CD4-positive, alpha-beta T cell (primary cell): Measurements from ENCODE around the gene TSPAN9. TPM values are rescaled to one million over a fixed set of nuclear protein-coding genes. Genes with fewer than 3 reads are reported as not detected.

ENCODE experiments used
- ATAC-seq: fragments of 200-7000 bp; cut with Tn5 transposase; one replicate; pipeline ENCODE4 v1.10.0; 2022; ENCODE audit warnings: mild to moderate bottlenecking; ENCODE audit not compliant: poor library complexity
- CTCF ChIA-PET: fragments of 350-600 bp; sonication (Branson Sonifier 250); formaldehyde crosslinking; loops from one replicate; lab custom pipeline; 2021; ENCODE audit warnings: antibody characterized with exemption, inconsistent platforms; lab: Charles Lee
- POLR2A ChIA-PET: fragments of 350-600 bp; sonication (Branson Sonifier 250); formaldehyde crosslinking; loops from one replicate; lab custom pipeline; 2021; ENCODE audit warnings: antibody characterized with exemption, inconsistent platforms; lab: Charles Lee
- DNase-seq, 14 experiments: peaks; one replicate each; pipeline ENCODE4 v3.0.0-alpha.2; 2013 to 2020; ENCODE audit warnings: mixed read lengths in 2 of 14
- H3K27ac ChIP-seq, 2 donors: one replicate each; pipeline versions ENCODE4 v1.5.1 to v1.7.0; 2013; ENCODE audit warnings: low read length in 2 of 2, low read depth in 1 of 2, mild to moderate bottlenecking in 1 of 2
- H3K27me3 ChIP-seq, 2 experiments: 1 replicate in 1 of 2; 2 replicates in 1 of 2; pipeline versions ENCODE4 v1.6.1 to v1.7.0; 2013; ENCODE audit warnings: low read length in 2 of 2, control low read depth in 1 of 2, mild to moderate bottlenecking in 1 of 2, moderate library complexity in 1 of 2; ENCODE audit not compliant: insufficient read depth in 2 of 2, control insufficient read depth in 1 of 2
- H3K36me3 ChIP-seq: one replicate; pipeline ENCODE4 v1.6.1; 2013; ENCODE audit warnings: low read length, control low read depth; ENCODE audit not compliant: insufficient read depth
- H3K4me1 ChIP-seq: one replicate; pipeline ENCODE4 v1.6.1; 2013; ENCODE audit warnings: low read length, control low read depth; ENCODE audit not compliant: insufficient read depth
- H3K4me3 ChIP-seq: one replicate; pipeline ENCODE4 v1.5.1; 2013; ENCODE audit warnings: mild to moderate bottlenecking, low read length, moderate library complexity
- H3K9me3 ChIP-seq, 2 experiments: 1 replicate in 1 of 2; 2 replicates in 1 of 2; pipeline versions ENCODE4 v1.6.1 to v1.7.0; 2013; ENCODE audit warnings: low read length in 2 of 2, mild to moderate bottlenecking in 2 of 2, control low read depth in 1 of 2, moderate library complexity in 1 of 2; ENCODE audit not compliant: control insufficient read depth in 1 of 2, insufficient read depth in 1 of 2
- H3K27ac Mint-ChIP-seq: one replicate; pipeline ENCODE4 v1.8.0; 2020; ENCODE audit warnings: mixed read lengths
- H3K27me3 Mint-ChIP-seq: one replicate; pipeline ENCODE4 v1.8.0; 2021; ENCODE audit warnings: mixed read lengths
- H3K36me3 Mint-ChIP-seq: one replicate; pipeline ENCODE4 v1.8.0; 2021; ENCODE audit warnings: low read depth, mixed read lengths
- H3K4me1 Mint-ChIP-seq: one replicate; pipeline ENCODE4 v1.8.0; 2021; ENCODE audit warnings: low read depth, mixed read lengths
- H3K4me3 Mint-ChIP-seq: one replicate; pipeline ENCODE4 v1.8.0; 2020; ENCODE audit warnings: mild to moderate bottlenecking, mixed read lengths
- H3K9me3 Mint-ChIP-seq: one replicate; pipeline ENCODE4 v1.8.0; 2020; ENCODE audit warnings: mixed read lengths
- intact Hi-C, 2 experiments: fragments of 100-400 bp; cut with DNase I in 1 of 2; cut with micrococcal nuclease in 1 of 2; formaldehyde crosslinking; loops; one replicate each; pipeline versions ENCODE4 v1.15.1 to v1.9.0; 2023 to 2025; cut with DNase I, micrococcal nuclease
- total RNA-seq, 174 experiments: library from RNA in 2 of 174; stranded (reverse) in 2 of 174; gene quantifications; one replicate each; pipeline ENCODE4 v1.2.3 and lab custom pipeline; 2021 to 2026
- TF ChIP-seq, protein P1 (sequence below): fragments of 200-600 bp; IDR thresholded peaks from one replicate; pipeline ENCODE4 v1.8.0; 2022; ENCODE audit warnings: antibody characterized with exemption, mild to moderate bottlenecking

TSPAN9 gene
- total RNA-seq, 2 experiments from 2014 or later, result 0.82 to 1.3 TPM

DNA sequence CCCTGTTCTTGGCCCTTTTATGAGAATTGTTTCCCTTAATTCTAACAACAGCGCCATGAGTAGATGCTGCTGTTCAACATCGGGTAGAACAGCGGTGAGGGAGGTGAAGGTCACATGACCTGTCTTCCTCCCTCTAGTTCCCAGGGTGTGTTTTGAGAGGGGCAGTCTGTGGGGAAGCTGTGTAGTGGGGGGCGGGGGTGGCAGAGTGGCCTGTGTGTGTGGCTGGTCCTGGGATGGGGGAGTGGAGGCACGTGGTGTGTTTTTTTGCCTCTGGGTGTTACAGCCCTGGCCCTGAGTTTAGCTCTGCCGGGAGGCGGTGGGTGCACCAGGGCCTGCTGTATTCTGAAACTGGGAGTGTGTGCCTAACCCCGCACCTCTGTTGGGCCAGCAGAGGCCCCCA, 202.7 kb downstream of the TSPAN9 start:
- TF ChIP-seq, protein P1, sequence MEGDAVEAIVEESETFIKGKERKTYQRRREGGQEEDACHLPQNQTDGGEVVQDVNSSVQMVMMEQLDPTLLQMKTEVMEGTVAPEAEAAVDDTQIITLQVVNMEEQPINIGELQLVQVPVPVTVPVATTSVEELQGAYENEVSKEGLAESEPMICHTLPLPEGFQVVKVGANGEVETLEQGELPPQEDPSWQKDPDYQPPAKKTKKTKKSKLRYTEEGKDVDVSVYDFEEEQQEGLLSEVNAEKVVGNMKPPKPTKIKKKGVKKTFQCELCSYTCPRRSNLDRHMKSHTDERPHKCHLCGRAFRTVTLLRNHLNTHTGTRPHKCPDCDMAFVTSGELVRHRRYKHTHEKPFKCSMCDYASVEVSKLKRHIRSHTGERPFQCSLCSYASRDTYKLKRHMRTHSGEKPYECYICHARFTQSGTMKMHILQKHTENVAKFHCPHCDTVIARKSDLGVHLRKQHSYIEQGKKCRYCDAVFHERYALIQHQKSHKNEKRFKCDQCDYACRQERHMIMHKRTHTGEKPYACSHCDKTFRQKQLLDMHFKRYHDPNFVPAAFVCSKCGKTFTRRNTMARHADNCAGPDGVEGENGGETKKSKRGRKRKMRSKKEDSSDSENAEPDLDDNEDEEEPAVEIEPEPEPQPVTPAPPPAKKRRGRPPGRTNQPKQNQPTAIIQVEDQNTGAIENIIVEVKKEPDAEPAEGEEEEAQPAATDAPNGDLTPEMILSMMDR, result no peak
- no peaks in the 10 kb centered on the region for H3K9me3 Mint-ChIP-seq
- peaks cover 13% of the 10 kb centered on the region for H3K27me3 Mint-ChIP-seq
- H3K36me3 Mint-ChIP-seq, result no peaks in the 10 kb centered on the region
- H3K27me3 ChIP-seq, result peaks cover 0 to 5% of the 10 kb centered on the region in 2 experiments
- POLR2A ChIA-PET, result no interaction called here
- no peak overlapping the region for H3K4me3 Mint-ChIP-seq
- H3K27ac Mint-ChIP-seq, result no peak overlapping the region
- H3K4me1 ChIP-seq, result peaks cover 6% of the 10 kb centered on the region
- intact Hi-C loops, result loop anchor here in 1 of 2 experiments (10.0 kb wide), 1 partner anchor 425 kb away; the partner anchor contains the start of gene TEX52
- H3K27ac ChIP-seq, result no peak overlapping the region
- H3K4me3 ChIP-seq, result no peak overlapping the region
- CTCF ChIA-PET, result no interaction called here
- H3K4me1 Mint-ChIP-seq, result no peaks in the 10 kb centered on the region
- ATAC-seq, result no peak
- DNase-seq, result no peak
- H3K9me3 ChIP-seq, result peaks cover 0 to 4% of the 10 kb centered on the region in 2 experiments
- H3K36me3 ChIP-seq, result no peaks in the 10 kb centered on the region

DNA sequence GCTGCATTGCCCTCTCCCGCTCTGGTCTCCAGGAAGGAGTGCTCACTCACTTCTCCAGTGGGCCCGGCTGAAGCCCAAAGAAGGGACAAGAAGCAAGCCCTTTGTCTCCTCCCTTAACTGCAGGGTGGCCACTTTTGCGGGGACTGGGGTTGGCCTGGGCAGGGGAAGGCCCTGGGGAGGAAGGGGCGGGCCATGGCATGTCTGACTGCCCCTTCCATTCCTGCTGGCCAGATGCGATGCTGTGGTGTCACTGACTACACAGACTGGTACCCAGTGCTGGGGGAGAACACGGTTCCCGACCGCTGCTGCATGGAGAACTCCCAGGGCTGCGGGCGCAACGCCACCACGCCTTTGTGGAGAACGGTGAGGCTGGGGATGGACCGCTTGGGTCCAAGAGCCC, 203.8 kb downstream of the TSPAN9 start:
- POLR2A ChIA-PET, result no interaction called here
- DNase-seq, result no peak
- H3K27me3 ChIP-seq, result no peaks in the 10 kb centered on the region
- CTCF ChIA-PET, result no interaction called here
- H3K36me3 ChIP-seq, result no peaks in the 10 kb centered on the region
- Mint-ChIP-seq H3K27ac (no peak overlapping the region), H3K4me1 (no peaks in the 10 kb centered on the region), H3K36me3 (no peaks in the 10 kb centered on the region), H3K4me3 (no peak overlapping the region), H3K9me3 (no peaks in the 10 kb centered on the region), H3K27me3 (peaks cover 13% of the 10 kb centered on the region)
- intact Hi-C loops, result no loop called here
- no peak overlapping the region for H3K4me3 ChIP-seq
- ATAC-seq, result no peak
- no peaks in the 10 kb centered on the region for H3K4me1 ChIP-seq
- peaks cover 0 to 4% of the 10 kb centered on the region in 2 experiments for H3K9me3 ChIP-seq
- H3K27ac ChIP-seq, result no peak overlapping the region
- TF ChIP-seq, protein P1, result no peak

DNA sequence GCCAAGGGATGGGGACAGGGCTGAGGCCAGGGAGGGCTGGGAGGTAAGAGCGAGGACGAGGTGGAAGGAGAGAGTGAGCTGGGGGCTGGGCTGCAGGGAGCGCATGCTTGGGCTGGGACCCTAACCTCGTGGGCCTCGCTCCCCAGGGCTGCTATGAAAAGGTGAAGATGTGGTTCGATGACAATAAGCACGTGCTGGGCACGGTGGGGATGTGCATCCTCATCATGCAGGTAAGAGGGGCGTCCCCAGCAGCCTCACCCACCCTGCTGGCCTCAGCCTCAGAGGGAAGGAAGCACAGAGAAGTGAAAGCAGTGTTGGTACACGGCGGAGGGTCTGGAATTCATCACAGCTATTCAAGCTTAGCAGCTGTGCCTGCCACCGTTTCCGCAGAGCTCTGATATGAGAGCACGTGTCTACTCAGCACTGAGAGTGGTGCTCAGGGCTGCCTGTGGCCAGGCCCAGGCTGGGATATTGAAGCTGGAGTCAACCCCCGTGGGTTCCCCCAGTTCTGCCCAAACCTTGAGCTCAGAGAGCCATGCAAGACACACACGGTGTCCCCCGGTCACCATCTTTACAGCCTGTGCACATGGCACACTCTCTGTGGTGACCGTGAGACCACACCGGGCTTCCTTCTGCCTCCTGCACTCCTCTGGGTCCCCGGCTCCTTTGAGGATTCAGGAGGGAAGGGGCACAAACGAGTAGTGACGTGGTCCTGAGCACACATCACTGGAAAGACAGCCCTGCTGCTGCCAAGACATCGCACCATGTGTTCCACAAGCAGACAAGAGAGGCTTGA, 204.6 kb downstream of the TSPAN9 start:
- ChIA-PET CTCF (no interaction called here), POLR2A (no interaction called here)
- H3K4me3 Mint-ChIP-seq, result no peak overlapping the region
- TF ChIP-seq, protein P1, result no peak
- Histone ChIP-seq H3K9me3 (peaks cover 0 to 4% of the 10 kb centered on the region in 2 experiments), H3K36me3 (no peaks in the 10 kb centered on the region), H3K27ac (no peak overlapping the region), H3K4me1 (no peaks in the 10 kb centered on the region), H3K27me3 (no peaks in the 10 kb centered on the region), H3K4me3 (no peak overlapping the region)
- peaks cover 13% of the 10 kb centered on the region for H3K27me3 Mint-ChIP-seq
- H3K4me1 Mint-ChIP-seq, result no peaks in the 10 kb centered on the region
- no peak overlapping the region for H3K27ac Mint-ChIP-seq
- no peaks in the 10 kb centered on the region for H3K36me3 Mint-ChIP-seq
- H3K9me3 Mint-ChIP-seq, result no peaks in the 10 kb centered on the region
- no peak for ATAC-seq
- DNase-seq, result no peak
- intact Hi-C loops, result no loop called here
